ENCODE results near the gene UBR1. TPM values are rescaled to one million over a fixed set of nuclear protein-coding genes. Genes with fewer than 3 reads are reported as not detected.

The UBR1 gene
- total RNA-seq, 1 experiment from 2014 or later = 18.9 TPM

GRCh38 chr15:43132830-43133429 lies 27.1 kb upstream of the UBR1 start:
- ChIA-PET POLR2A (no interaction called here), CTCF (interaction anchor here (1.8 kb wide), 1 partner anchor 72 kb away, joined by 7 read pairs; no protein-coding TSS in a partner anchor)
- Mint-ChIP-seq H3K4me3 (peak overlapping the region; percentile 76), H3K27me3 (ENCODE audit: low read depth) (peaks cover 65% of the 10 kb centered on the region), H3K36me3 (peaks cover 6% of the 10 kb centered on the region; the same call in 1 of the 2 replicates), H3K9me3 (peaks cover 23% of the 10 kb centered on the region), H3K27ac (peak overlapping the region; percentile 40), H3K4me1 (peaks cover 16% of the 10 kb centered on the region)
- TF ChIP-seq GABPB1 (CRISPR knock-in tag; IDR thresholded peaks at IDR 0.05) (0 out of 2 replicates have a peak, but pooled peaks have one; percentile 7), ZNF121 (CRISPR knock-in tag; IDR thresholded peaks at IDR 0.05) (peak; percentile 64), NFE2L1 (CRISPR knock-in tag; IDR thresholded peaks at IDR 0.05) (no peak), ATF1 (CRISPR knock-in tag; IDR thresholded peaks at IDR 0.05) (no peak)
- TF ChIP-seq, protein P1, sequence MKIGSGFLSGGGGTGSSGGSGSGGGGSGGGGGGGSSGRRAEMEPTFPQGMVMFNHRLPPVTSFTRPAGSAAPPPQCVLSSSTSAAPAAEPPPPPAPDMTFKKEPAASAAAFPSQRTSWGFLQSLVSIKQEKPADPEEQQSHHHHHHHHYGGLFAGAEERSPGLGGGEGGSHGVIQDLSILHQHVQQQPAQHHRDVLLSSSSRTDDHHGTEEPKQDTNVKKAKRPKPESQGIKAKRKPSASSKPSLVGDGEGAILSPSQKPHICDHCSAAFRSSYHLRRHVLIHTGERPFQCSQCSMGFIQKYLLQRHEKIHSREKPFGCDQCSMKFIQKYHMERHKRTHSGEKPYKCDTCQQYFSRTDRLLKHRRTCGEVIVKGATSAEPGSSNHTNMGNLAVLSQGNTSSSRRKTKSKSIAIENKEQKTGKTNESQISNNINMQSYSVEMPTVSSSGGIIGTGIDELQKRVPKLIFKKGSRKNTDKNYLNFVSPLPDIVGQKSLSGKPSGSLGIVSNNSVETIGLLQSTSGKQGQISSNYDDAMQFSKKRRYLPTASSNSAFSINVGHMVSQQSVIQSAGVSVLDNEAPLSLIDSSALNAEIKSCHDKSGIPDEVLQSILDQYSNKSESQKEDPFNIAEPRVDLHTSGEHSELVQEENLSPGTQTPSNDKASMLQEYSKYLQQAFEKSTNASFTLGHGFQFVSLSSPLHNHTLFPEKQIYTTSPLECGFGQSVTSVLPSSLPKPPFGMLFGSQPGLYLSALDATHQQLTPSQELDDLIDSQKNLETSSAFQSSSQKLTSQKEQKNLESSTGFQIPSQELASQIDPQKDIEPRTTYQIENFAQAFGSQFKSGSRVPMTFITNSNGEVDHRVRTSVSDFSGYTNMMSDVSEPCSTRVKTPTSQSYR (CRISPR knock-in tag; IDR thresholded peaks at IDR 0.05) = no peak
- TF ChIP-seq, protein P2, sequence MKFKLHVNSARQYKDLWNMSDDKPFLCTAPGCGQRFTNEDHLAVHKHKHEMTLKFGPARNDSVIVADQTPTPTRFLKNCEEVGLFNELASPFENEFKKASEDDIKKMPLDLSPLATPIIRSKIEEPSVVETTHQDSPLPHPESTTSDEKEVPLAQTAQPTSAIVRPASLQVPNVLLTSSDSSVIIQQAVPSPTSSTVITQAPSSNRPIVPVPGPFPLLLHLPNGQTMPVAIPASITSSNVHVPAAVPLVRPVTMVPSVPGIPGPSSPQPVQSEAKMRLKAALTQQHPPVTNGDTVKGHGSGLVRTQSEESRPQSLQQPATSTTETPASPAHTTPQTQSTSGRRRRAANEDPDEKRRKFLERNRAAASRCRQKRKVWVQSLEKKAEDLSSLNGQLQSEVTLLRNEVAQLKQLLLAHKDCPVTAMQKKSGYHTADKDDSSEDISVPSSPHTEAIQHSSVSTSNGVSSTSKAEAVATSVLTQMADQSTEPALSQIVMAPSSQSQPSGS (CRISPR knock-in tag; IDR thresholded peaks at IDR 0.05; ENCODE audit: borderline replicate concordance, low read depth) = no peak
- ATAC-seq (peak; percentile 8; the same call in 1 of the 2 replicates), DNase-seq (ENCODE audit: low spot score) (peak; percentile 17)

DNA sequence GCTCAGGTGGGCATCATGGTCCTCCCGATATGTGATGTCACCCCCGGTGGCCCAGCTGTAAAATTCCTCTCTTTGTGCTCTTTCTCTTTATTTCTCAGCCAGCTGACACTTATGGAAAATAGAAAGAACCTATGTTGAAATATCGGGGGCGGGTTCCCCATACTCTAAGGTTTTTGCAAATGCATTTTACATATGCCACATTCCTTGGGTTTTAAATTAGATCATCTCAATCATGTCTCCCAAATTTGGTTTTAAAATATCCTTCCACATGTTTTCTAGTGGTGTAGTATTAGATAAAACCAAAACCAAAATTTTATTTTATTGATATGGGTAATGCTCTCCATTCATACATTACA lies 23.1 kb upstream of the UBR1 start:
- 0 out of 2 replicates have a peak, but pooled peaks cover 4% of the 10 kb centered on the region for H3K4me1 Mint-ChIP-seq
- POLR2A ChIA-PET = no interaction called here
- peaks cover 60% of the 10 kb centered on the region for H3K27me3 Mint-ChIP-seq (ENCODE audit: low read depth)
- ATAC-seq (no peak), DNase-seq (ENCODE audit: low spot score) (no peak)
- H3K27ac Mint-ChIP-seq = no peak overlapping the region
- CTCF ChIA-PET = no interaction called here
- peaks cover 6% of the 10 kb centered on the region; the same call in 1 of the 2 replicates for H3K36me3 Mint-ChIP-seq
- peaks cover 27% of the 10 kb centered on the region for H3K9me3 Mint-ChIP-seq
- H3K4me3 Mint-ChIP-seq = no peak overlapping the region
- TF ChIP-seq, protein P3, sequence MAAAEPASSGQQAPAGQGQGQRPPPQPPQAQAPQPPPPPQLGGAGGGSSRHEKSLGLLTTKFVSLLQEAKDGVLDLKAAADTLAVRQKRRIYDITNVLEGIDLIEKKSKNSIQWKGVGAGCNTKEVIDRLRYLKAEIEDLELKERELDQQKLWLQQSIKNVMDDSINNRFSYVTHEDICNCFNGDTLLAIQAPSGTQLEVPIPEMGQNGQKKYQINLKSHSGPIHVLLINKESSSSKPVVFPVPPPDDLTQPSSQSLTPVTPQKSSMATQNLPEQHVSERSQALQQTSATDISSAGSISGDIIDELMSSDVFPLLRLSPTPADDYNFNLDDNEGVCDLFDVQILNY (CRISPR knock-in tag; IDR thresholded peaks at IDR 0.05) = no peak
- TF ChIP-seq RELA (CRISPR knock-in tag; IDR thresholded peaks at IDR 0.05; ENCODE audit: borderline replicate concordance) = no peak
- TF ChIP-seq AR (CRISPR knock-in tag; IDR thresholded peaks at IDR 0.05) = no peak
- TF ChIP-seq, protein P4, sequence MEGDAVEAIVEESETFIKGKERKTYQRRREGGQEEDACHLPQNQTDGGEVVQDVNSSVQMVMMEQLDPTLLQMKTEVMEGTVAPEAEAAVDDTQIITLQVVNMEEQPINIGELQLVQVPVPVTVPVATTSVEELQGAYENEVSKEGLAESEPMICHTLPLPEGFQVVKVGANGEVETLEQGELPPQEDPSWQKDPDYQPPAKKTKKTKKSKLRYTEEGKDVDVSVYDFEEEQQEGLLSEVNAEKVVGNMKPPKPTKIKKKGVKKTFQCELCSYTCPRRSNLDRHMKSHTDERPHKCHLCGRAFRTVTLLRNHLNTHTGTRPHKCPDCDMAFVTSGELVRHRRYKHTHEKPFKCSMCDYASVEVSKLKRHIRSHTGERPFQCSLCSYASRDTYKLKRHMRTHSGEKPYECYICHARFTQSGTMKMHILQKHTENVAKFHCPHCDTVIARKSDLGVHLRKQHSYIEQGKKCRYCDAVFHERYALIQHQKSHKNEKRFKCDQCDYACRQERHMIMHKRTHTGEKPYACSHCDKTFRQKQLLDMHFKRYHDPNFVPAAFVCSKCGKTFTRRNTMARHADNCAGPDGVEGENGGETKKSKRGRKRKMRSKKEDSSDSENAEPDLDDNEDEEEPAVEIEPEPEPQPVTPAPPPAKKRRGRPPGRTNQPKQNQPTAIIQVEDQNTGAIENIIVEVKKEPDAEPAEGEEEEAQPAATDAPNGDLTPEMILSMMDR (IDR thresholded peaks at IDR 0.05) = no peak
- TF ChIP-seq ZNF138 (CRISPR knock-in tag; conservative IDR thresholded peaks at IDR 0.05) = no peak
- TF ChIP-seq JAZF1 (CRISPR knock-in tag; IDR thresholded peaks at IDR 0.05) = no peak
- no peak for TF ChIP-seq TCF7 (CRISPR knock-in tag; IDR thresholded peaks at IDR 0.05; ENCODE audit: low read depth)
- no peak for TF ChIP-seq HMGXB4 (CRISPR knock-in tag; IDR thresholded peaks at IDR 0.05)
- TF ChIP-seq, protein P5, sequence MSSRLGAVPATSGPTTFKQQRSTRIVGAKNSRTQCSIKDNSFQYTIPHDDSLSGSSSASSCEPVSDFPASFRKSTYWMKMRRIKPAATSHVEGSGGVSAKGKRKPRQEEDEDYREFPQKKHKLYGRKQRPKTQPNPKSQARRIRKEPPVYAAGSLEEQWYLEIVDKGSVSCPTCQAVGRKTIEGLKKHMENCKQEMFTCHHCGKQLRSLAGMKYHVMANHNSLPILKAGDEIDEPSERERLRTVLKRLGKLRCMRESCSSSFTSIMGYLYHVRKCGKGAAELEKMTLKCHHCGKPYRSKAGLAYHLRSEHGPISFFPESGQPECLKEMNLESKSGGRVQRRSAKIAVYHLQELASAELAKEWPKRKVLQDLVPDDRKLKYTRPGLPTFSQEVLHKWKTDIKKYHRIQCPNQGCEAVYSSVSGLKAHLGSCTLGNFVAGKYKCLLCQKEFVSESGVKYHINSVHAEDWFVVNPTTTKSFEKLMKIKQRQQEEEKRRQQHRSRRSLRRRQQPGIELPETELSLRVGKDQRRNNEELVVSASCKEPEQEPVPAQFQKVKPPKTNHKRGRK (CRISPR knock-in tag; IDR thresholded peaks at IDR 0.05; ENCODE audit: borderline replicate concordance) = no peak
- TF ChIP-seq STAT6 (CRISPR knock-in tag; conservative IDR thresholded peaks at IDR 0.05; ENCODE audit: low read depth) = no peak
- TF ChIP-seq ZNF232 (CRISPR knock-in tag; IDR thresholded peaks at IDR 0.05) = no peak
- no peak for TF ChIP-seq ZNF121 (CRISPR knock-in tag; IDR thresholded peaks at IDR 0.05)
